Thoracic aorta (tissue), 2 donors: ENCODE data around the gene TULP4. TPM values are rescaled to one million over a fixed set of nuclear protein-coding genes. Genes with fewer than 3 reads are reported as not detected.

ENCODE experiments used
- ATAC-seq: fragments of 150-250 bp; one replicate; pipeline ENCODE4 v1.8.0; 2017; ENCODE audit warnings: low read depth; ENCODE audit not compliant: insufficient number of reproducible peaks, low FRiP score
- DNase-seq: peaks from one replicate; pipeline ENCODE4 v3.0.0-alpha.2; 2020; ENCODE audit warnings: low spot score
- H3K27ac ChIP-seq, 2 donors: fragments of 200-600 bp; sonication (generic); 1 replicate in 1 of 2; 2 replicates in 1 of 2; pipeline ENCODE4 v1.5.1; 2016; ENCODE audit warnings: mild to moderate bottlenecking in 2 of 2, moderate library complexity in 2 of 2
- H3K27me3 ChIP-seq: fragments of 200-600 bp; sonication (generic); replicated peaks from 2 replicates; pipeline ENCODE4 v1.6.0; 2016; ENCODE audit warnings: mild to moderate bottlenecking; ENCODE audit not compliant: insufficient read depth
- H3K36me3 ChIP-seq: fragments of 200-600 bp; sonication (generic); one replicate; pipeline ENCODE4 v1.5.1; 2016
- H3K4me1 ChIP-seq, 2 donors: fragments of 200-600 bp; sonication (generic); 1 replicate in 1 of 2; 2 replicates in 1 of 2; pipeline versions ENCODE4 v1.5.1 to v1.6.0; 2016; ENCODE audit warnings: low read depth in 2 of 2, mild to moderate bottlenecking in 1 of 2; ENCODE audit not compliant: control insufficient read depth in 1 of 2
- H3K4me3 ChIP-seq: fragments of 200-600 bp; sonication (generic); 2 replicates; pipeline ENCODE4 v1.5.1; 2016; ENCODE audit warnings: mild to moderate bottlenecking
- H3K9me3 ChIP-seq: fragments of 200-600 bp; sonication (generic); 2 replicates; pipeline ENCODE4 v1.5.1; 2016
- total RNA-seq, 2 donors: library from RNA; depleted of rRNA; stranded (reverse); fragments of >200 nt; gene quantifications; one replicate each; pipeline versions ENCODE4 v1.1.0 to v1.2.3, GENCODE V29; 2016
- TF ChIP-seq, protein P1 (sequence below): fragments of 200-600 bp; sonication (generic); IDR thresholded peaks from one replicate; pipeline ENCODE4 v1.5.1; 2019; ENCODE audit warnings: antibody characterized with exemption

The TULP4 gene
- total RNA-seq, 2 donors from 2014 or later: 75.5 to 189 TPM

DNA sequence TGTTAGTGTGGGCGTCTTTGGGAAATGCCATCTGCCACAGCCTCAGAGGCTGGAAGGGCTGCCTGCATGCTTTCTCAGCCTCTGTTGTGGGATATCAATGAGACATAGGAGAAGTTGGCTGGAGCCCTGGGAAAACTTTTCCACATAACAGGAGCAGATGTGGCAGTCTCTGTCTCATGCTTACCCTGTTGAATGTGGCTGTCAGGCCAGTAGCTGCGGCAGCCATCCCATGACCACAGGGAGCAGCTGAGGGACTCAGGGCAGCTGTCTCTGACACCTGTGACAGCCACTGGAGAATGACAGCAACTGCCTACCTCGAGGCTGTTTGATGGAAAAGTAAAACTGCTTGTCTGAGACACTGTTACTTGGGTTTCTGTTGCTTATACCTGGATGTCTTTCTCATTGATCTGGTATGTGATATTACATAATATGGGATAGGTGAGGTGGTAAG is 64.4 kb downstream of the TULP4 start:
- H3K27me3 ChIP-seq: no peaks in the 10 kb centered on the region
- ATAC-seq: no peak
- peaks cover 0 to 13% of the 10 kb centered on the region in 2 donors for H3K4me1 ChIP-seq
- H3K27ac ChIP-seq: no peak overlapping the region
- H3K9me3 ChIP-seq: no peaks in the 10 kb centered on the region
- H3K36me3 ChIP-seq: no peaks in the 10 kb centered on the region
- TF ChIP-seq, protein P1, sequence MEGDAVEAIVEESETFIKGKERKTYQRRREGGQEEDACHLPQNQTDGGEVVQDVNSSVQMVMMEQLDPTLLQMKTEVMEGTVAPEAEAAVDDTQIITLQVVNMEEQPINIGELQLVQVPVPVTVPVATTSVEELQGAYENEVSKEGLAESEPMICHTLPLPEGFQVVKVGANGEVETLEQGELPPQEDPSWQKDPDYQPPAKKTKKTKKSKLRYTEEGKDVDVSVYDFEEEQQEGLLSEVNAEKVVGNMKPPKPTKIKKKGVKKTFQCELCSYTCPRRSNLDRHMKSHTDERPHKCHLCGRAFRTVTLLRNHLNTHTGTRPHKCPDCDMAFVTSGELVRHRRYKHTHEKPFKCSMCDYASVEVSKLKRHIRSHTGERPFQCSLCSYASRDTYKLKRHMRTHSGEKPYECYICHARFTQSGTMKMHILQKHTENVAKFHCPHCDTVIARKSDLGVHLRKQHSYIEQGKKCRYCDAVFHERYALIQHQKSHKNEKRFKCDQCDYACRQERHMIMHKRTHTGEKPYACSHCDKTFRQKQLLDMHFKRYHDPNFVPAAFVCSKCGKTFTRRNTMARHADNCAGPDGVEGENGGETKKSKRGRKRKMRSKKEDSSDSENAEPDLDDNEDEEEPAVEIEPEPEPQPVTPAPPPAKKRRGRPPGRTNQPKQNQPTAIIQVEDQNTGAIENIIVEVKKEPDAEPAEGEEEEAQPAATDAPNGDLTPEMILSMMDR: no peak
- no peak for DNase-seq
- no peak overlapping the region for H3K4me3 ChIP-seq

DNA sequence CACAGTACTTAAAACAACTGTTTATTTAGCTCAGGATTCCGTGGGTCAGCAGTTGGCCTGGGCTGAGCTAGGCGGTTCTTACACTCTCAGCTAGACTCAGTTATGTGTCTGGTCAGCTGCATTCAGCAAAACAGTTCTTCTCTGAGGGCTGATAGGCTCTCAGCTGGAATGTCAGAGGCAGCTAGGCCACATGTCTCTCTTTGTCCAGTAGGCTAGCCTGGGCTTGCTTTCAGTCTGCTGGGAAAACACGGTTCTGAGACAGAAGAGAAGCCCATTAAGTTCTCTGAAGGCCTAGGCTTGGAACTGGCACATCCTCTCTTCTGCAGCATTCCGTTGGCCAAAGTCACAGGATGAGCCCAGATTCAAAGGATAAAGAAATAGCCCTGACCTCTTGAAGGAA is 65.6 kb downstream of the TULP4 start:
- Histone ChIP-seq H3K27me3 (no peaks in the 10 kb centered on the region), H3K27ac (no peak overlapping the region), H3K4me3 (no peak overlapping the region), H3K4me1 (peaks cover 0 to 11% of the 10 kb centered on the region in 2 donors), H3K36me3 (no peaks in the 10 kb centered on the region), H3K9me3 (no peaks in the 10 kb centered on the region)
- ATAC-seq (no peak), DNase-seq (no peak)
- TF ChIP-seq, protein P1: no peak

DNA sequence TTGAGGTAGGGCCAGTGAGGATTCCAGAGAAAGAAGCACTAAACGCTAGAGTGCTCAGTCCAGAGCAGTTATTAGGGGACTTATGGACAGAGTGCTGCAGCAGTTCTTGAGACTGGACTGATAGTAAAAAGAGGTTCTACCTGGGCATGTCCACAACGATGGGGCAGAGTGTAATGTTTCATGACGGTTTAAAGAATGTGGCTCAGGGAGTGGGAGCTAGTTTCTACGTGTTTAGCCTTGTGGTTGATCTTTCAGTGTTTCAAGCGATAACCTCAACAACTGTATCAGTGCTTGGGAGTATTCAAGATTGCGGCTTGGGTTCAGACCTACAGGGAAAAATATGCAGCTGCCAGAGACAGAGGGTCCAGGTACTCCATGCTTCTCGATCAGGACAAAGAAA is 67.1 kb downstream of the TULP4 start:
- Histone ChIP-seq H3K4me1 (no peaks in the 10 kb centered on the region), H3K27ac (no peak overlapping the region), H3K27me3 (no peaks in the 10 kb centered on the region), H3K36me3 (no peaks in the 10 kb centered on the region), H3K4me3 (no peak overlapping the region), H3K9me3 (no peaks in the 10 kb centered on the region)
- no peak for DNase-seq
- TF ChIP-seq, protein P1: no peak
- no peak for ATAC-seq

DNA sequence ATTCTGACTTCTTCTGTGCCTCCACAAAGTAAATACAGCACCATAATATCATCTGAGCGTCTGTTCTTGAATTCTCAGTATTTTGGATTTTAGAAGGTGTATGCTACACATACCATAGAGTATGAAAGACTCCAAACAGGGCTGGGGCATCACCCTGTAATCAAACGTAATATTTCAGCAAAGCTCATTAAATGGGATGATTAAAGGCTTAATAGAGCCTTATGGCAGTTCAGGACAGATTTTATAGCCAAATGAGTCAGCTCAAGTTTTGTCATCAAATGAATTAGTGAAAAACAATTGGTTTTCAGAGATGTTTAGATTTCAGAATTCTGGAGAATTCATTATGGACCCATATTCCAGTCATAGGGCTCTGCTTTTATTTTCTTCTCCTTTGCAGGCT is 68.9 kb downstream of the TULP4 start:
- Histone ChIP-seq H3K27me3 (no peaks in the 10 kb centered on the region), H3K27ac (no peak overlapping the region), H3K9me3 (no peaks in the 10 kb centered on the region), H3K4me3 (no peak overlapping the region), H3K4me1 (no peaks in the 10 kb centered on the region), H3K36me3 (no peaks in the 10 kb centered on the region)
- DNase-seq: no peak
- ATAC-seq: no peak
- TF ChIP-seq, protein P1: no peak

DNA sequence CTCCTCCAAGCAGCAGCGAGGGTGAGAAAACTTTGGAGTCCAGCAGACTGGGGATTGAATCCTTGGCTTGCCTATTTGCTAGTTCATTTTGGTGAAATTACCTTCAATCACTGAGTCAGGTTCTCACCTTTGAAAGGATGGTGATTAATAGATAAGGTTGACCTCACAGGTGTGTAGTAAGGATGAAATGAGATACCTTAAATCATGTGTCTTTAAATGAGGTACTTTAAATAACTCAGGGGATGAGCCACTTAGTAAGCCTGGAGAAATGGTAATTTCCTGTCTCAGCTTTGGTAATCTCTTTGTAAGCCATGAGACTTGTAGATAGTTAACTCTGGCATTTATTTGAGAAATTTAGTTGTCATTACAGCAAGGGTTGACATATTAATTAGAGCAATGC is 70.2 kb downstream of the TULP4 start:
- Histone ChIP-seq H3K36me3 (no peaks in the 10 kb centered on the region), H3K4me1 (no peaks in the 10 kb centered on the region), H3K4me3 (no peak overlapping the region), H3K9me3 (no peaks in the 10 kb centered on the region), H3K27me3 (no peaks in the 10 kb centered on the region), H3K27ac (no peak overlapping the region)
- no peak for DNase-seq
- TF ChIP-seq, protein P1: no peak
- no peak for ATAC-seq
